Activated CD8-positive, alpha-beta memory T cell treated with anti-CD3 and anti-CD28 coated beads for 24 hours (primary cell): ENCODE data around the gene CATSPERD.
A peak's percentile ranks its signal among the peaks of the same experiment; 100 is the strongest.

Experiments
- DNase-seq: peaks from one replicate; pipeline ENCODE4 v3.0.0-alpha.2; 2020

The CATSPERD gene, protein sequence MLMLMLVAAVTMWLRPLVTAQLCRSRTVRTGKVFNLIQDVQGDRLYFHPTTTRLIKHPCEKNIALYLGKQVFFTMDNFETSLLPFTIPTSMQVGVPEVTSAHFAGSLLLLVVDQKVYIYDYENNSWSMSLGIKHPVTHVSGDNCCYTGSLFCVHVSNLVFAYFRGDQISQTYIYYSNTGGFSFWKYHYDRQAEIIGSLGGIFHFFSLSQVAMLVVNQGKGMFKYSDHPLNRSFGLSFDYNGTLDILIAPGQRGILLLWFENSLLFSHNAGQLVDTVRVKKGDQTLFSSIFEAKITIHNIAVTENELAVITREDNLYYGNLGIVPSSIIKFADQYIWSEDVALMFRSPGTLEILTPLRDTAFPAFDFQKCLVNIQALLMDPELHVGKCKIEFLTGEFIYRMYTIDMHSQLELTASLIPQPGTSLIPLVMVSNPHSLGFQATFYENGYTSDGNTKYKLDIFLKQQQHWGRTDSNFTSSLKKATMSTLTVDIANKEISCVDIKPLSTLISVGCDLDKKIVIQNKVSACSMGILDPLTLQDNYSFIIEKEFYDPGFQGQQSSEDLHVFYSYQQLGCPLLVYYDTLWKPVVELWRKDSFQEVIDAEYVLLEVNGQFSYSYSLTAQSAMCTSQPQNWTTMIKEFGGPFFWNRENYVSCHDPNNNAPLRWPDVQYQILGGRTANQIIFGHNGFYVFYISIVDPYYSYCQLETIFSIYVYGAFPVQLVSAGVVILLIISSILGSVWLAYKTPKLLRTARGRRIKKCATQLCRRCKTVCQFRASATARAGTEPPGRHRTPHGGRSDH

DNA sequence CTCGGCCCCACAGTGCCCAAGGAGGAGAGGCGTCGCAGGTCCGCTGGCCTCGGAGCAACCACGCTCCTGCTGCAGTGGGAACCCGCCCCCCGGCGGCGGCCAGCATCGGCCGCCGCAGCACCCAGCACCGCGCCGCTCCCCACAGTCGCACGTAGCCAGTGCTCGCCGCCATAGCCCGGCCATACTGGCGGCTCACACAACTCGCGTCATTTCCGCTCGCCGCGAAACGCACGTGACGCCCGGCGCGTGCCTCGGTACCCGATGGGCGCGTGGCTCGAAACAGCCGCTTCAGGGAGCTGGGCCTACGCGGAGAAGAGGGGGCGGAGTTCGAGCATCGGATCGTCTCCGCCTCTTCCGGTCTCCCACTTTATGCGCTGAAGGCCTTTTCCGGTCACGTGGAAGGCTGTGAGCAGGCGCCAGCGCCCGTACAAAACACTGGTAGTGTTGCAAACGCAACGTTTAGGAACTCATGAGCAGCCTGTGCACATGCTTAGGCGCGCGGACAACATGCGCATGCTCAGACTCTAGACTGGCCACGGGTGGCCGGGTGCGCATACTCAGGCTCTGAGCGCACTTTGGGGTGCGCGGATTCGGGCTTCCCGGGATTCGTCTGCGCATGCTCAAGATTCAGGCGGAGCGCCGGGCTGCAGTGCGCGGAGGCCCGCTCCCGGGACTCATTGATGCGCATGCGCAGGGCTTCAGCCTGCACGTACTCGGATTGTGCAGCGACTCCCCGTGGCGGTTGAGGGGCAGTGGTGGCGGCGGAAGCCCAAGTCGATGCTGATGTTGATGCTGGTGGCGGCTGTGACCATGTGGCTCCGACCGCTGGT lies at the start of gene CATSPERD, which contains the start of gene LONP1:
Gene CATSPERD, plus strand, starts transcription at position 677 of the 830 bp plus-strand sequence. Its CDS starts 101 bp downstream, at position 778.
Gene LONP1, minus strand, starts transcription at position 186 of the 830 bp plus-strand sequence. Its CDS starts 14 bp downstream, at position 172.
- DNase-seq, result peak; percentile 99

DNA sequence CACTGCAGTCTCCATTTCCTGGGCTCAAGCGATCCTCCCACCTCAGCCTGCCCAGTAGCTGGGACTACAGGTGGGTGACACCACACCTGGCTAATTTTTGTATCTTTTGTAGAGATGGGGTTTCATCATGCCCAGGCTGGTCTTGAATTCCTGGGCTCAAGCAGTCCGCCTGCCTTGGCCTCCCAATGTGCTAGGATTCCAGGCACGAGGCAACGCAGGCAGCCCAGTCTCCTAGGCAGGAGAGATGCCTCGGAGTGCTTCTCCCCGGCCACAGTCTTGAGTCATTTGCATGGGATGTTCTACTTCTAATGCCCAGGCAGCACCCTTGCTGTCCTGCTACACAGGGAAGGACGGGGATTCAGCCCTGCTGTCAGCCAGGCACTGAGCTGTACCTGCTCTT lies 48.8 kb upstream of the CATSPERD start:
- DNase-seq, result no peak

DNA sequence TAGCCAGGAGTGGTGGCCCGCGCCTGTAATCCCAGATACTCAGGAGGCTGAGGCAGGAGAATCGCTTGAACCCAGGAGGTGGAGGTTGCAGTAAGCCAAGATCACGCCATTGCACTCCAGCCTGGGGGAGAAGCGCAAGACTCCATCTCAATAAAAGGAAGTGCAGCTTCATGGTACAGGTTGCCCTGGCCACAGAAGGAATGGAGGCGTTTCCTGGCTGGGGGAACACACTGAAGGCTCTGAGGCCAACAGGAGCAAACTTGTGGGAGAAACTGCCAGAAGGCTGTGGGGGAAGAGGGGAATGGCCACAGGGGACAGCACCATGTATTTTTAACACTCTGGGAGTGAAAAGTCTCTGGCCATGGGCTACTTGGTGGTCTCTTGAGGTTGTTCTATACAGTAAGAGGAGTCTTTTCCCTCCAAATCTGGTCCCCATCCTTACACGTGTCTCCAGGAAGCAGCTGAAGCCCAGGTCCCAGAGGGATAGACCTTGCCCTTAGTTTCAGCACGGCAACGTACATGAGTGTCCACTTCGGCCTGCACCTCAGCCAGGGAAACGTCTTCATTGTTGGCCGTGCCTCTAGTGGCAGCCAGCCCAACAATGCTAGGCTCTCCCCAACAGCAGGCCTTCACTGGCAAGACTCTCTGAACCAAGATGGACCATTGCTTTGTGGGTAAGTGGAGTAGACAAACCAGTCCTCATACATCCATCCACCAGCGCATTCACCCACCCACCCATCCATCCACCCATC lies 47.6 kb upstream of the CATSPERD start:
- no peak for DNase-seq

DNA sequence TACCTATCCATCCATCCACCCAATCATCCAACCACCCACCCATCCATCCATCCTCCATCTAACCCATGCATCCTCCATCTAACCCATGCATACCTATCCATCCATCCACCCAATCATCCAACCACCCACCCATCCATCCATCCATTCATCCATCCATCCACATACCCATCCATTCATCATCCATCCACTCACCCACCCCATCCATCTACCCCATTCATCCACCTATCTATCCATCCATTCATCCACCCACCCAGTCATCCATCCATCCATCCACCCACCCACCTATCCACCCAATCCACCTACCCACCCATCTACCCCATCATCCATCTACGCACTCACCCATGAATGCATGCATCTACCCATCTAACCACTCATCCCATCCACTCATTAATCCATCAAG lies 46.7 kb upstream of the CATSPERD start:
- no peak for DNase-seq

DNA sequence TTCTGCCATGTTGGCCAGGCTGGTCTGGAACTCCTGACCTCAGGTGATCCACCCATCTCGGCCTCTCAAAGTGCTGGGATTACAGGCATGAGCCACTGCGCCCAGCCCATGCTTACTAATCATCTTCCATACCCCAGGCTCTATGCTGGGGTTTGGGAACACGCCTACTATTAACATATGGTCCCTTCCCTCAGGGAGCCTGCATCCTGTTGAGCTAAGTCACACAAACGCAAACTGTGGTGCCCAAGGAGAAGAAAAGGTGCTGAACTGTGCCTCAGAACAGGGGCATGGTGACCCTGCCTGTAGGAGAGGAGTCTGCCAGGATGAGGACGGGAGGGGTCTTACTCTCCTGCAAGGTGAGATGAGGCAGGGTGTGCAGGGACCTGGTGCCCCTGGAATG lies 45.7 kb upstream of the CATSPERD start:
- no peak for DNase-seq

DNA sequence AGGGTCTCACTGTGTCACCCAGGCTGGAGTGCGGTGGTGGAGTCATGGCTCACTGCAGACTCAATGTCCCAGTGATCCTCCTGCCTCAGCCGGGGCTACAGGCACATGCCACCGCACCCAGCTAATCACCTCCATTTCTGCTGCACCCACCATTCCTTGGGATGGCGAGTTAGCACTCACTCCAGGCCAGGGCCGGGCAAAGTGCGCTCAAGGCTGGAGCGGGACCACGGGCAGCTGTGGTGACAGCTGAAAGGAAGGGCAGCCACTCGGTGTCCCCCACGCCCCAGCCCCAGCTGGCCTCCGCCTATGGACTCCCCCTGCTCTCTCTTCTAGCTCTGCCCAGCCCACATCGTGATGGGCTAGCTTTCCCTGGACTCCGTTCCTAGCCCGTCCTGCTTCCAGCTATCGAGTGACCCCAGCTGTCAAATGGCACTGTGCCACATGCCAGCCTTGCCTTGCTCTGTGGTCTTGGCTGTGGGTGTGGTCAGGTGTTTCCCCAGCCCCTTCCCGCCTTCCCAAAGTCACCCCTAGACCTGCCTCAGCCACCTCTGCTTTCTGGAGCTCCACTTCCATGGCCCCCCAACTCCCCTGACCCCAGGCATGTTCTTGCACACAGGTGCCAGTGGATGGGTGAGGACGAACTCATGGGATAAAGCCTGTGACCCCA lies 44.2 kb upstream of the CATSPERD start:
- no peak for DNase-seq

DNA sequence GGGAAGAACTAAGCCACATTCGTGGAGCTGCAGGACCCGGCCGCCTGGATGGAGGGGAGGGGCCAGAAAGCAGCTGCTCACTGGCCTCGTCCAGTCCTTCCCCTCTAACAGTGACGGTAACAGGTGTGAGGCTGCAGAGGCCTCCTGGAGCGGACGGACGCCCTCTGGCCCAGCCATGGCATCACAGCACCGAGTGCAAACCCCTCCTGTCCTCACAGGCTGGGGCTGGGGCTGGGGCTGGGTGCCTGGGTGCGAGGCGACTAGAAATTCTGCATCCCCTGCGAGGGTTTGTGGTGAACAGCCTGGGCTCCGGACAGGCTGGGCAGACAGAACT lies 43.7 kb upstream of the CATSPERD start:
- DNase-seq, result no peak

DNA sequence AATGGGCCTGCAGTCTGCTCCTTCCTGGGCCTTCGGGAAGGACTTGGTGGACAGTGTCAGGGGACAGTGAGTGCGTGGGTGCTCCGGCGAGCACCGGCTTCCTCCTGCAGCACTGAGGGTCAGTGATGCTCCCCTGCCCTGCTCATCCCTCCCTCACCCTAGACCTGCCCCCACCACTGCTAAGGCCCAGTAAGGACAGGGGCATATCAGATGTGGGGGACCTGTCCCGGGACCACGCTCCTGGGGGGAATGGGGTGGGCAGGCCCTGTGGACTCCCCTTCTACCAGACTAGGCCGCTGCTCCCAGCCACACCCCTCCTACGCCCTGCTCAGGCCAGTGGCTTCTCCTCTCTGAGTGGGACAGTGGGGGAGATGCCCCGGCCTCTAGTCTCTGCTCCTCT lies 43.3 kb upstream of the CATSPERD start:
- DNase-seq, result no peak

DNA sequence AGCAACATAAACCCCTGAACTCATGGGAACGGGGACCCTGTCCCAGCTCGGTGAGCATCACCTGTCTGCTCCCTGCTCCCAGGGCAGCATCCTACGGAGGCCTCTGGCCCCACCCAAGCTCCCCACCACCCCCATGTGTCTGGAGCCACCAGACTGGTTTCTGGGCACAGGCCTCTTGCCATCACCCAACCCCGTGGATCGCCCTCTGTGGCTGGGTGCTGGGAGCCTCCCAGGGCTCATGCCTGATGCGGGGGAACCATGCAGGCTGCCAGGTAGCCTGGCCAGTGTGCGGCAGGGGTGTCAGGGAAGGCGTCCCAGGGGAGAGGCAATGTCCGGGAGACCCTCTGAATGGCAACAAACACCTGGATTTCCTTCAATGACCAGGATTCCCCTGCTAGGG lies 42.9 kb upstream of the CATSPERD start:
- no peak for DNase-seq

DNA sequence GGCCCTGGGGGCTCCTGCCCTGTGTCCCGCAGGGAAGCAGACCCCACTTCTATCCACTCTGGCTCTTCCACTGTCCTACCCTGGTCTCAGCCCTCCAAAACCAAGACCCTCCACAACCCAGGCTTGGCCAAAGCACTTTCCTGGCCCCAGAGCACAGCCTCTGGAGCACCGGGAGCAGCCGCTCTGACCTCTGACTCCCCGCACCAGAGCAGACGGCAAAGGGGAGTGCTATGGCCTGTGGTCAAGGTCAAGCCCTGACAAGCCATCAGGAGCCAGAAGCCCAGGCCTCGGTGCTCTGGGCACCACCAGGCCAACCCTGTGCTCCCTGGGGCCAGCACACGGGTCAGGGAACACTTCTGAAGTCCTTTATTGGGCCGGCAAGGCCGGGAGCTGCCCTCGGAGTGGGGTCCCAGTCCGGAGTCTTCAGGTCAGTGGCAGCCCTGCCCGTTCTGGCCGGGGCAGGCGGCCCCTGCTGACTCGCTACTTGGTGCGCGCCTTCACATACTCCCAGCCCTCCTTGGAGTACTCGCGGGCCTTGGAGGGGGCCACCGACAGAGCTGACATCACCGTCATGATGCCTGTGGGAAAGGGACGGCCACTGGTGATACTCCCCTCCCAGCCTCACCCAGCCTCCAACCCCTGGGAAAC lies 42.2 kb upstream of the CATSPERD start:
- no peak for DNase-seq

DNA sequence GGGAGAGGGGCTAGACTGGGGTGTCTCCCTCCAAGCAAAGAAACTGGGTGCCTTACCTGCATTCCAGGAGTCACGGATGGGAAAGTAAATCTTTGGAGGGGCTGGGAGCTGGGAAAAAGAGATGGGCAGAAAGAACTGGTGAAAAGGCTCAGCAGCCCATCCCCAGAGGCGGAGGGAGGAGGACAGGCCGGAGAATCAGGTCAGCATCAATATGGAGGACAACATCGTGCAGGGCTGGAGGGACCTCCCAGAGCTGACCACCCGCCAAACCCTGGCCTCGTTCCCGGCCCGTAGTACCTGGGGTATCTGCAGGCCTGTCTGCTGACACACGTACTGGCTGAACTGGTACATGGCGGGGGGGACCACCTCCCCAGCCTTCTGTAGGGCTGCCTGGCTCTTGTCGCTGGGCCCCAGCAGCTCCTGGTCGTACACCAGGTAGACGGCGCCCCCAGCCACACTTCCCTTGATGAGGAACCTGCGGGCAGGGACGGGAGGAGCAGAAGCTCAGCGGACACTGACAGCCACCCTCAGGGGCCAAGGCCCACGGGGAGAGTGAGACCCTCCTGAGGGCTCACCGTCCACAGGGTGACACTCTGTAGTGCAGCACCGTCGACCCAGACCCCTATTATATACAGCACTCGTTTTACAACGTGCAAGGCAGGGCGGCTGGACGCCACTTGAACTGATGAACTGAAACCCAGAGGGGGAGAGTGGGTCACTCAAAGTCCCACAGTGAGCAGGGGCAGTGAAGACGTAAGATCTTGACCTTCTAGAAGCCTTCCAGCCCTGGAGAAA lies 41.0 kb upstream of the CATSPERD start:
- no peak for DNase-seq

DNA sequence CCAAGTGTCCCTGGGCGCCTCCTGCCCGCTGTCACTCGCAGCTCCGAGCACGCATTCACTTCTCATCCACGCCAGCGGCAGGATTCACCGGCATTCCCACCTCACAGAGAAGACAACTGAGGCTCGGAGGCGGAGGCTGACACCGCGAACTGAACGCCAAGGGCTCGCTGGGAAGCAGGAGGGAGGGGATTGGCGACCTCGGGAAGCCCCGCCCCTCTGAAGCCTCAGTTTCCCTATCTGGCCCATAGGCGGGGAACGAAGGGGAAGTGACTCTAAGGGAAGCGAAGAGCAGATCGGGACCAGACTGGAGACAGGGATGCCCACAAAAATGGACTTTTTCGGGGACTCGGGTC lies 40.4 kb upstream of the CATSPERD start:
- DNase-seq, result no peak

DNA sequence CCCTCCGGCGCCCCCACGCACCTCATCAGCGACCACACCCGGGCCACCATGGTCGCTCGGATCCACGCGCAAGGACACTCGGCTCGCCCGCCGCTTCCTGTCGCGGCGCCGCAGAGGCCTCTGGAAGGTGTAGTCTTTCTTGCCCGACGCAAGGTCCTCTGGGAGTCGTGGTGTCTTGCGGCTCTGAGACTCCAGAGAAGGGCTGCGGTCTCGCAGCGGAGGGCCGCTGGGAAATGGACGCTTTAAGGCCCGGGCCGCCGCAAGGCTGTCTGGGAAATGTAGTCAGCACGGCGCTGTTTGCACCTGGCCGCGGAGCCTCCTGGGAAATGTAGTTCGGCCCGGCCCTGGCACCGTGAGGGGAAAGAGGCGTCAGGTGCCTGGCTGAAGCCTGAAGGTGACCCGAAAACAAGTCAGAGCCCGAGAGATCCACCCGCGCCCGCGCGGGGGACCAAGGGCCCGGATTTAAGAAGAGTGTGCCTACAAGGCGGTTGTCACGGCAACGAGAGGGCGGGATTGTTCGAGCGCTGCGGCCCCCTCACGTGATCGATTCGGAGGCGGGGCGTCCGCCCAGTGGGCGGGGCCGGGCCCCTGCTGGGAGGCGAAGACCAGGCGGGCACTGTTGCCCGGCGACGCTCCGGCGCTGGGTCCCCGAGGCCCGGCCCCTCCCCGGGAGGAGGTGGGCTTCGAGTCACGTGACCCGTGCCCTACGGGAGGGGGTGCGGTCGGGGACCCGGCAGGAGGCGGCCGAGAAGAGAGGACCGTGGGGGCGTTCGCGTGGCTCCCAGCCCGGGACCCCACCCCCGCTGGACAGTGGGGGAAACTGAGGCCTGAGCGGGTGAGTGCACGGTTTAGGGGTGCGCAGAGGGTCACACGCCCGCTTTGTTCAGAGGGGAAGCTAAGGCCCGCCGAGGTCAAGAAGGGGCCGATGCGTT lies 39.7 kb upstream of the CATSPERD start, which contains the start of the genes HSD11B1L and MICOS13:
Gene HSD11B1L, plus strand, starts transcription at position 591 of the 932 bp plus-strand sequence. CDS start 3,806 bp downstream, outside the sequence.
Gene MICOS13, minus strand, starts transcription at position 80 of the 932 bp plus-strand sequence. Its CDS starts 30 bp downstream, at position 50.
- peak; percentile 99 for DNase-seq

DNA sequence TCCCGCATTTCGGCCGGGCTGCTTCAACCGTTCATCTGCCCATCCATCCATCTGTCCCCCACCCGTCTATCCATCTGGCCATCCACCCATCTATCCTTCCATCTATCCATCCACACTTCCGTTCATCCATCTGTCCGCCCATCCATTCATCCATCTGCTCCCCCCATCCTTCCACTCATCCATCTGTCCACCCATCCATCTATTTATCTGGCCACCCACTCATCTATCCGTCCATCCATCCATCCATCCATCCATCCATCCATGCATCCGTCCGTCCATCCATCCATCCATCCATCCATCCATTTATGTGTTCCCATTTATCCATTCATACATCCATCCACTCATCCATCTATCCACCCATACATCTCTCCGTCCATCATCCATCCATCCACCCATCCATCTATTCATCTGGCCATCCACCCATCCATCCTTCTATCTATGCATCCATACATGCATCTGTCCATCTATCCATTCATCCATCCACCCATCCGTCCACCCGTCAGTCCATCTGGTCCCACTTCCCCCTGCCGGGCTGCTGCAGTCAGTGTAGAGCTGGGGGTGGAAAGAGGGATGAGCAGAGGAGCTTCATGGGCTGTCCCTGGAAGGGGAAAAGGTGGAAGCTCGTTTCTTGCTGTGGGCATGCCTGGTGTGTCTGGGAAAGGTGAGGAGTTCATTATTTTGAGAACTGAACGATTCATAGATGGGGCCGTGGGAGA lies 38.9 kb upstream of the CATSPERD start:
- DNase-seq, result no peak

DNA sequence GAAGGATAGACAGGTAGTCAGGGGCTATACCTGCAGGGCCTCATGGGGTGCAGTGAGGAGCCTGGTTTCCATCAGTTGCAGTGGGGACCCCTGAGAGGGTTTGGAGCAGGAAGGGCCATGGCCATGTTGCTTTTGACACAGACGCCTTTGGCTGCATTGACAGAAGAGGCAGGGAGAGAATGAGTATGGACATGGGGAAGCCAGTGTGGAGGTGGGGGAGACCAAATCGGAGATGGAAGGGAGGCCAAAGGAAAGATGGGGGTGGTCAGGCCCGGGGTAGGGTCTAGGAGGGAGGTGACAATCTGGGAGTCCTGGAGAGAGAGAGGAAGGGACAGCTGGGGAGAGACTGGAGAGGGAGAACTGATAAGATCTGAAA lies 38.3 kb upstream of the CATSPERD start:
- no peak for DNase-seq

DNA sequence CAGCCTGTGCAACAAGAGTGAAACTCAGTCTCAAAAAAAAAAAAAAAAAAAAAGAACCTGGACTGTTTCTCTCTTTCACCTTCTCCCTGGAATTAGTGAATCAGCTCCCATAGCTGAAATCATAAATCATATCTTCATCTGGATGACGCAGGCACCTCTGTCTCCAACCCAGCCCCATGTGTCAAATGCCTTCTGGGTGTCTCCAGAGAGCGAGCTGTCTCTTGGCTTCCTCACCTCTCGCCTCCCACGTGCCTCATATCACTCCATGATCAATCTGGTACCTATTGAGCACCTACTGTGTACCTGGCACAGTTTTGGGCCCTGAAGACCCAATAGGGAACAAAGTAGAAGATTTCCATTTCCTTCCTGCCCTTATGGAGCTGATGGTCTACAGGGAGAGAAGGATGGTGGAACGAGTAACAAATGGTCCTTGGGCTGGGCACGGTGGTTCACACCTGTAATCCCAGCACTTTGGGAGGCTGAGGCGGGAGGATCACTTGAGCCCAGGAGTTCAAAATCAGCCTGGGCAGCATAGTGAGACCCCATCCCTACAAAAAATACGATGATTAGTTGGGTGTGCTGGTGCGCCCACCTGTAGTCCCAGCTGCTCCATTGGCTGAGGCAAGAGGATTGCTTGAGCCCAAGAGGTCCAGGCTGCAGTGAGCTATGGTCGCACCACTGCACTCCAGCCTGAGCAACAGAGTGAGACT lies 37.1 kb upstream of the CATSPERD start:
- no peak for DNase-seq

DNA sequence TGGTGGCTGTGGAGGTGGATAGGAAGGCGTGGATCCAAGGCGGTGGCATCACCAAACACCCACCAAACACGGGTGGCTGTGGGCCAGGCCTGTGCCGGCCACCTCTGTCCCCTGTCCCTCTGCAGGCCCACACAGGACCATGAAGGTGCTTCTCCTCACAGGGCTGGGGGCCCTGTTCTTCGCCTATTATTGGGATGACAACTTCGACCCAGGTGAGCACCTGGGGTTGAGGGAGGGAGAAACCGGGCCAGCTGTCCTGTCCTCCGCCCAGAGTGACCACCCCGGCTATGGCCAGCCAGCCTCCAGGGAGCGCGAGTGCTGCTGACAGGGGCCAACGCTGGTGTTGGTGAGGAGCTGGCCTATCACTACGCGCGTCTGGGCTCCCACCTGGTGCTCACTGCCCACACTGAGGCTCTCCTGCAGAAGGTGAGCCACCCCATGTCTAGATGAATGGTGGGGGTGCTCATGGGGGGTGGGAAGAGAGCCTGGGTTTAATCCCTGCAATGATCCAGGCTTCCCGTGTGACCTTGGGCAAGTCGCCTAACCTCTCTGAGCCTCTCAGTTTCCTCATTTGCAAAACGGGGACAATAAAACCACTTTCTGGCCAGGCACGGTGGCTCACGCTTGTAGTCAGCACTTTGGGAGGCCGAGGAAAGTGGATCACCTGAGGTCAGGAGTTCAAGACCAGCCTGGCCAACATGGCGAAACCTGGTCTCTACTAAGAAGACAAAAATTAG lies 35.6 kb upstream of the CATSPERD start:
- no peak for DNase-seq
